Lower lobe of right lung (tissue), 2 donors: ENCODE results near the gene PNPLA7. TPM values are rescaled to one million over a fixed set of nuclear protein-coding genes. Genes with fewer than 3 reads are reported as not detected.
A peak's percentile ranks its signal among the peaks of the same experiment; 100 is the strongest.
"Not testable (repeated sequence)": the region's sequence is repeated elsewhere in the genome, so short reads cannot be mapped to it uniquely, and the experiment has no call there.

ENCODE experiments used
- ATAC-seq, 2 donors: fragments of 200-7000 bp; cut with Tn5 transposase; one replicate each; pipeline ENCODE4 v1.9.1; 2020 to 2022; ENCODE audit warnings: mild to moderate bottlenecking in 2 of 2, moderate library complexity in 2 of 2
- DNase-seq: peaks from one replicate; pipeline ENCODE4 v3.0.0-alpha.2; 2020
- H3K27ac ChIP-seq: fragments of 200-600 bp; one replicate; pipeline ENCODE4 v1.8.0; 2022
- H3K27me3 ChIP-seq: fragments of 200-600 bp; one replicate; pipeline ENCODE4 v1.8.0; 2022; ENCODE audit warnings: low read depth
- H3K36me3 ChIP-seq: fragments of 200-600 bp; one replicate; pipeline ENCODE4 v1.8.0; 2022; ENCODE audit warnings: mild to moderate bottlenecking
- H3K4me1 ChIP-seq: fragments of 200-600 bp; one replicate; pipeline ENCODE4 v1.8.0; 2022
- H3K4me3 ChIP-seq: fragments of 200-600 bp; one replicate; pipeline ENCODE4 v1.8.0; 2022; ENCODE audit warnings: mild to moderate bottlenecking
- H3K9me3 ChIP-seq: fragments of 200-600 bp; one replicate; pipeline ENCODE4 v1.8.0; 2022
- intact Hi-C: fragments of 100-400 bp; cut with DNase I; formaldehyde crosslinking; loops from one replicate; pipeline ENCODE4 v1.11.0; 2022
- total RNA-seq: library from RNA; stranded (reverse); fragmentation: NEBNext Ultra II Directional; extraction: Animal tissue kit (Norgen Biotek cat#: 25700); gene quantifications from one replicate; pipeline ENCODE4 v1.2.1, GENCODE V29; 2021
- TF ChIP-seq, protein P1 (sequence below): fragments of 200-600 bp; IDR thresholded peaks from one replicate; pipeline ENCODE4 v1.8.0; 2022; ENCODE audit warnings: antibody characterized with exemption, mild to moderate bottlenecking
- donor health status: DM: no; HTN: yes; CAD: no; lungs with severe emphysema.

Gene PNPLA7
- total RNA-seq, 1 donor from 2014 or later: 12.2 TPM

DNA sequence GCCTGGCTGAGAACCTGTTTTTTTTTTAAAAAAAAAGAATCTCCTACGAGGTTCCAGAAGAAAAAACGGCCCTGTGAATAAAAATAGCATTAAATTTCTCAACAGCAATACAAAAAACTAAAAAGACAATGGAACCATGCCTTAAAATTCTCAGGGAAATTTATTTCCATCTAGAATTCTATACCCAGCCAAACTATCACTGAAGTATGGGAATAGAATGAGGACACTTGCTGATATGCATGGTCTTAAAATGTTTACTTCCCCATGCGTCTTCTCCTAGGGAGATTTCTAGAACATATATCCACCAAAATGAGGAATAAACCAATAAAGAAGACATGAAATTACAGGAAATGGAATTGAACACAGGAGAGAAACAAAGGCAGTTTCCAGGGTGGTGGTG lies 74.5 kb downstream of the PNPLA7 start:
- no peak overlapping the region for H3K4me3 ChIP-seq
- H3K27me3 ChIP-seq: no peaks in the 10 kb centered on the region
- no peak overlapping the region for H3K27ac ChIP-seq
- peaks cover 17% of the 10 kb centered on the region for H3K9me3 ChIP-seq
- intact Hi-C loops: no loop called here
- ATAC-seq: no peak
- no peak for DNase-seq
- TF ChIP-seq, protein P1, sequence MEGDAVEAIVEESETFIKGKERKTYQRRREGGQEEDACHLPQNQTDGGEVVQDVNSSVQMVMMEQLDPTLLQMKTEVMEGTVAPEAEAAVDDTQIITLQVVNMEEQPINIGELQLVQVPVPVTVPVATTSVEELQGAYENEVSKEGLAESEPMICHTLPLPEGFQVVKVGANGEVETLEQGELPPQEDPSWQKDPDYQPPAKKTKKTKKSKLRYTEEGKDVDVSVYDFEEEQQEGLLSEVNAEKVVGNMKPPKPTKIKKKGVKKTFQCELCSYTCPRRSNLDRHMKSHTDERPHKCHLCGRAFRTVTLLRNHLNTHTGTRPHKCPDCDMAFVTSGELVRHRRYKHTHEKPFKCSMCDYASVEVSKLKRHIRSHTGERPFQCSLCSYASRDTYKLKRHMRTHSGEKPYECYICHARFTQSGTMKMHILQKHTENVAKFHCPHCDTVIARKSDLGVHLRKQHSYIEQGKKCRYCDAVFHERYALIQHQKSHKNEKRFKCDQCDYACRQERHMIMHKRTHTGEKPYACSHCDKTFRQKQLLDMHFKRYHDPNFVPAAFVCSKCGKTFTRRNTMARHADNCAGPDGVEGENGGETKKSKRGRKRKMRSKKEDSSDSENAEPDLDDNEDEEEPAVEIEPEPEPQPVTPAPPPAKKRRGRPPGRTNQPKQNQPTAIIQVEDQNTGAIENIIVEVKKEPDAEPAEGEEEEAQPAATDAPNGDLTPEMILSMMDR: no peak
- no peaks in the 10 kb centered on the region for H3K36me3 ChIP-seq
- H3K4me1 ChIP-seq: no peaks in the 10 kb centered on the region

DNA sequence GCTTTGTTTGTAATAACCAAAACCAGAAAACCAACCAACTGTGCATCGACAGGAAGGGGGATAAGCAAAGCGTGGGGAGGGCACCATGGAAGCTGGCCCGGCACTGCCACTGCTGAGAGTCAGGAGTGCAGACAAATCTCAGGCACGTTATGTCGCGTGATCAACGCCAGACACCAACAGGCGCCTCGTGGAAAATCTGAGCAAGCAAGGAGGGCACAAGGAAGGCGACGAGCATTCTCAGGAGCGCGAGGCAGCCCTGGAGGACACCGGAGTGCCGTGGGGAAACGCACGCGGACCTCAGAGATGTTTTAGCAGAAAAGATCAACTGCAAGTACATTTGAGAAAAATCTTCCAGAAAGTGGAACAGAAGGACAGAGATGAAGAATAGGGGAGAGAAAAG lies 75.9 kb downstream of the PNPLA7 start:
- ATAC-seq (no peak), DNase-seq (peak; percentile 14)
- Histone ChIP-seq H3K4me1 (no peaks in the 10 kb centered on the region), H3K27ac (no peak overlapping the region), H3K4me3 (no peak overlapping the region), H3K36me3 (no peaks in the 10 kb centered on the region), H3K9me3 (peaks cover 17% of the 10 kb centered on the region), H3K27me3 (no peaks in the 10 kb centered on the region)
- intact Hi-C loops: no loop called here
- TF ChIP-seq, protein P1: no peak

DNA sequence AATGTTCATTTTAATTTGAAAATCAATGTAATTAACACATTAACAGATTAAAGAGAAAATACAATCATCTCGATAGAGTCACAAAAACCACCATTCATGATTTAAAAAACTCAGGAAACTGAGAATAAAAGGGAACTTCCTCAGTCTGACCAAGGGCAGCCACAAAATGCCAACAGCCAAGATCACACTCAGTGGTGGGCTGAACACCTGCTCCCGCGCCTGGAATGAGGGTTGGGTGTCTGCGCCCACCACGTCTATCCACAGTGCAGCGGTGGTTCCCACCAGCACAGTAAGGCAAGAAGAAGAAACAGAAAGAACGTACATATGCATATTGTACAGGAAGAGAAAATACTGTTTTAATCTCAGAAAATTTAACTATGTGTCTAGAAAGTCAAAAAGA lies 79.4 kb downstream of the PNPLA7 start:
- Histone ChIP-seq H3K27me3 (no peaks in the 10 kb centered on the region), H3K27ac (no peak overlapping the region), H3K9me3 (peaks cover 8% of the 10 kb centered on the region), H3K4me1 (no peaks in the 10 kb centered on the region), H3K36me3 (no peaks in the 10 kb centered on the region), H3K4me3 (no peak overlapping the region)
- TF ChIP-seq, protein P1: no peak
- intact Hi-C loops: no loop called here
- DNase-seq (no peak), ATAC-seq (no peak)

DNA sequence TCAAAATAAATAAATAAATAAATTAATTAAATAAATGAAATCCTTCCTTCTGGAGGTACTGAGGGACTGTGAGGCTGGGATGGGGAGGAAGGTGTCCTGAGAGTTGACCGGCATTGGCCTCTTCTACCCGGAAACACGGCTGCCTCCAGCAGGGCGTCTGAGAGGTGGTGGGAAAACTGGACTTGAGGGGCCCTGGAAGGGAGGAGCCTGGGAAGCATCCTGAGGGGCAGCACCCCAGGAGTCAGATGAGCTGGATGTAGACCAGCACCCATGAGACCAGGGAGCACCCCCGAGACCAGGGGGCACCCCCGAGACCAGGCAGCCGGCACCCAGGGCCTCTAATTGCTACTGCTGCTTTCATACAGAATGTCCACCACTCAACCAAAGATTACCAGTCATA lies 82.3 kb downstream of the PNPLA7 start:
- no peak overlapping the region for H3K27ac ChIP-seq
- no peaks in the 10 kb centered on the region for H3K36me3 ChIP-seq
- no peak for ATAC-seq
- intact Hi-C loops: no loop called here
- H3K4me1 ChIP-seq: no peaks in the 10 kb centered on the region
- no peaks in the 10 kb centered on the region for H3K9me3 ChIP-seq
- H3K27me3 ChIP-seq: no peaks in the 10 kb centered on the region
- TF ChIP-seq, protein P1: no peak
- no peak for DNase-seq
- H3K4me3 ChIP-seq: no peak overlapping the region

DNA sequence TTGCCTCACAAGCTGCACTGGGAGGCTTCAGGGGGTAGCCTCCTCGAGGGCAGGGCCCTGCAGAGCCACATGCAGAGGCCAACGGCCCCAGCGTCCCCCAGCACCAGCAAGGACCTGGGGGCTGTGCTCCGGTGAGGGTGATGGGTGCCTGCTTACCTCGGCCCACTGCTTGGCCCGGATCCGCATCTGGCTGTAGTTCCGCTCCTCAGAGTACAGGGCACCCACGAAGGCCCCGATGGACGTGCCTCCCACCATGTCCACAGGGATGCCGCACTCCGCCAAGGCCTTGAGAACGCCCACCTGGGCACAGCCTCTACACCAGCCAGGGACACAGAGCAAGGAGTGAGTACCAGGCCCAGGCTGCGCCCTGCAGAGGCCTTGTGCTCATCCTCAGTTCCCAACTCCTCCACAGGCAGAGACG lies 83.0 kb downstream of the PNPLA7 start:
- DNase-seq (no peak), ATAC-seq (no peak)
- no peaks in the 10 kb centered on the region for H3K4me1 ChIP-seq
- H3K4me3 ChIP-seq: no peak overlapping the region
- intact Hi-C loops: no loop called here
- no peaks in the 10 kb centered on the region for H3K36me3 ChIP-seq
- TF ChIP-seq, protein P1: no peak
- no peaks in the 10 kb centered on the region for H3K27me3 ChIP-seq
- H3K9me3 ChIP-seq: no peaks in the 10 kb centered on the region
- H3K27ac ChIP-seq: no peak overlapping the region

DNA sequence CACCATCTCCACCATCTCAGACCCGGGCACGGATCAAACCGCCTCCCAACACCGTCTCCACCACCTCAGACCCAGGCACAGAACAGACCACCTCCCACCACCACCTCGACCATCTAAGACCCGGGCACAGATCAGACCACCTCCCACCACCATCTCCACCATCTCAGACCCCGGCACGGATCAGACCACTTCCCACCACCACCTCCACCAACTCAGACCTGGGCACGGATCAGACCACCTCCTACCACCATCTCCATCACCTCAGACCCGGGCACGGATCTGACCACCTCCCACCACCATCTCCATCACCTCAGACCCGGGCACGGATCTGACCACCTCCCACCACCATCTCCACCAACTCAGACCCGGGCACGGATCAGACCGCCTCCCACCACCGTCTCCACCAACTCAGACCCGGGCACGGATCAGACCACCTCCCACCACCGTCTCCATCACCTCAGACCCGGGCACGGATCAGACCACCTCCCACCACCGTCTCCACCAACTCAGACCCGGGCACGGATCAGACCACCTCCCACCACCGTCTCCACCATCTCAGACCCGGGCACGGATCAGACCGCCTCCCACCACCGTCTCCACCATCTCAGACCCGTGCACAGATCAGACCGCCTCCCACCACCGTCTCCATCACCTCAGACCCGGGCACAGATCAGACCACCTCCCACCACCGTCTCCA lies 83.7 kb downstream of the PNPLA7 start:
- H3K9me3 ChIP-seq, intact Hi-C loops, H3K27ac ChIP-seq, H3K4me1 ChIP-seq, ATAC-seq, H3K27me3 ChIP-seq, H3K4me3 ChIP-seq, DNase-seq, H3K36me3 ChIP-seq: not testable (repeated sequence)
